WTC11 (cell line): ENCODE measurements around the gene GJA4. TPM values are rescaled to one million over a fixed set of nuclear protein-coding genes. Genes with fewer than 3 reads are reported as not detected.

Experiments used
- ATAC-seq: fragments of 200-7000 bp; cut with Tn5 transposase; 2 replicates; pipeline ENCODE4 v1.10.0; 2021; ENCODE audit warnings: mild to moderate bottlenecking, moderate library complexity
- CTCF ChIA-PET: fragments of 300-600 bp; sonication (Branson Sonifier 250); formaldehyde crosslinking; loops from one replicate; lab custom pipeline; 2021; ENCODE audit warnings: antibody characterized with exemption; lab: Charles Lee
- POLR2A ChIA-PET: fragments of 350-600 bp; sonication (Branson Sonifier 250); formaldehyde crosslinking; loops from one replicate; lab custom pipeline; 2021; ENCODE audit warnings: antibody characterized with exemption; lab: Charles Lee
- DNase-seq: peaks from one replicate; pipeline ENCODE4 v3.0.0; 2021; ENCODE audit warnings: low spot score
- H3K27ac Mint-ChIP-seq: 2 replicates; pipeline ENCODE4 v1.8.0; 2021; ENCODE audit warnings: mixed read lengths
- H3K27me3 Mint-ChIP-seq: 2 replicates; pipeline ENCODE4 v1.8.0; 2021; ENCODE audit warnings: low read depth, mild to moderate bottlenecking, moderate library complexity, mixed read lengths
- H3K36me3 Mint-ChIP-seq: 2 replicates; pipeline ENCODE4 v1.8.0; 2021; ENCODE audit warnings: mixed read lengths
- H3K4me1 Mint-ChIP-seq: 2 replicates; pipeline ENCODE4 v1.8.0; 2022; ENCODE audit warnings: mixed read lengths
- H3K4me3 Mint-ChIP-seq: 2 replicates; pipeline ENCODE4 v1.8.0; 2021; ENCODE audit warnings: mild to moderate bottlenecking, moderate library complexity, mixed read lengths
- H3K9me3 Mint-ChIP-seq: 2 replicates; pipeline ENCODE4 v1.8.0; 2021; ENCODE audit warnings: mixed read lengths
- GRHL2 ChIP-seq: fragments of 250-450 bp; sonication (Bioruptor Pico); IDR thresholded peaks from 2 replicates; pipeline ENCODE4 v1.8.0; 2022; ENCODE audit warnings: mild to moderate bottlenecking, moderate library complexity; ENCODE audit not compliant: insufficient replicate concordance, severe bottlenecking
- GTF2I ChIP-seq: fragments of 250-450 bp; sonication (Bioruptor Pico); conservative IDR thresholded peaks from 2 replicates; pipeline ENCODE4 v1.4.0; 2021; ENCODE audit warnings: mild to moderate bottlenecking
- HMGA2 ChIP-seq: fragments of 250-450 bp; sonication (Bioruptor Pico); IDR thresholded peaks from 2 replicates; pipeline ENCODE4 v1.4.0; 2021; ENCODE audit warnings: mild to moderate bottlenecking, moderate library complexity
- JAZF1 ChIP-seq: fragments of 250-450 bp; sonication (Bioruptor Pico); IDR thresholded peaks from 2 replicates; pipeline ENCODE4 v1.9.0; 2021; ENCODE audit warnings: moderate library complexity, mild to moderate bottlenecking, inconsistent platforms
- MXD4 ChIP-seq: fragments of 250-450 bp; sonication (Bioruptor Pico); IDR thresholded peaks from 2 replicates; pipeline ENCODE4 v1.8.0; 2021; ENCODE audit warnings: mild to moderate bottlenecking, moderate library complexity, borderline replicate concordance
- NFE2L1 ChIP-seq: sonication (generic); formaldehyde crosslinking; IDR thresholded peaks from 2 replicates; pipeline ENCODE4 v1.8.1; 2023; ENCODE audit warnings: missing genetic modification reagents
- NR3C1 ChIP-seq: sonication (generic); formaldehyde crosslinking; conservative IDR thresholded peaks from 2 replicates; pipeline ENCODE4 v1.8.1; 2023; ENCODE audit warnings: low read depth, mild to moderate bottlenecking, missing genetic modification reagents
- OVOL2 ChIP-seq: fragments of 250-450 bp; sonication (Bioruptor Pico); IDR thresholded peaks from 2 replicates; pipeline ENCODE4 v1.9.0; 2021; ENCODE audit warnings: mild to moderate bottlenecking, borderline replicate concordance
- PRRX2 ChIP-seq: fragments of 250-450 bp; sonication (Bioruptor Pico); IDR thresholded peaks from 2 replicates; pipeline ENCODE4 v1.8.0; 2021; ENCODE audit warnings: mild to moderate bottlenecking
- TCF7 ChIP-seq: sonication (generic); formaldehyde crosslinking; IDR thresholded peaks from 2 replicates; pipeline ENCODE4 v1.8.0; 2022; ENCODE audit warnings: mild to moderate bottlenecking, low read depth, missing genetic modification reagents, moderate library complexity
- TEAD1 ChIP-seq: sonication (generic); formaldehyde crosslinking; IDR thresholded peaks from 2 replicates; pipeline ENCODE4 v1.8.0; 2022; ENCODE audit warnings: mild to moderate bottlenecking, missing genetic modification reagents
- TEAD4 ChIP-seq: sonication (generic); formaldehyde crosslinking; IDR thresholded peaks from 2 replicates; pipeline ENCODE4 v1.8.0; 2022; ENCODE audit warnings: mild to moderate bottlenecking, missing genetic modification reagents
- ZBTB21 ChIP-seq: sonication (generic); formaldehyde crosslinking; IDR thresholded peaks from 2 replicates; pipeline ENCODE4 v1.8.1; 2023; ENCODE audit warnings: mild to moderate bottlenecking, missing genetic modification reagents, borderline replicate concordance
- ZNF138 ChIP-seq: sonication (generic); formaldehyde crosslinking; conservative IDR thresholded peaks from 2 replicates; pipeline ENCODE4 v1.8.1; 2022; ENCODE audit warnings: mild to moderate bottlenecking, moderate library complexity, missing genetic modification reagents
- ZNF219 ChIP-seq: sonication (generic); formaldehyde crosslinking; IDR thresholded peaks from 2 replicates; pipeline ENCODE4 v1.8.0; 2023; ENCODE audit warnings: missing genetic modification reagents, mild to moderate bottlenecking, borderline replicate concordance
- ZNF232 ChIP-seq: sonication (generic); formaldehyde crosslinking; IDR thresholded peaks from 2 replicates; pipeline ENCODE4 v1.8.0; 2022; ENCODE audit warnings: mild to moderate bottlenecking, missing genetic modification reagents
- ZNF263 ChIP-seq: sonication (generic); formaldehyde crosslinking; IDR thresholded peaks from 2 replicates; pipeline ENCODE4 v1.8.1; 2022; ENCODE audit warnings: low read depth, mild to moderate bottlenecking, moderate library complexity, missing genetic modification reagents
- total RNA-seq: library from RNA; stranded (reverse); gene quantifications from 3 replicates; pipeline ENCODE4 v1.2.3, GENCODE V29; 2021
- TF ChIP-seq, protein P1 (sequence below): sonication (generic); formaldehyde crosslinking; IDR thresholded peaks from 2 replicates; pipeline ENCODE4 v1.8.0; 2023; ENCODE audit warnings: mild to moderate bottlenecking, missing genetic modification reagents
- TF ChIP-seq, protein P2 (sequence below): sonication (generic); formaldehyde crosslinking; IDR thresholded peaks from 2 replicates; pipeline ENCODE4 v1.8.1; 2023; ENCODE audit warnings: mild to moderate bottlenecking, missing genetic modification reagents
- TF ChIP-seq, protein P3 (sequence below): sonication (generic); formaldehyde crosslinking; IDR thresholded peaks from 2 replicates; pipeline ENCODE4 v1.8.0; 2023; ENCODE audit warnings: missing genetic modification reagents, mild to moderate bottlenecking, borderline replicate concordance
- TF ChIP-seq, protein P4 (sequence below): sonication (generic); formaldehyde crosslinking; IDR thresholded peaks from 2 replicates; pipeline ENCODE4 v1.8.1; 2023; ENCODE audit warnings: mild to moderate bottlenecking, missing genetic modification reagents, borderline replicate concordance

GJA4 gene
- total RNA-seq, 1 experiment from 2014 or later, result 1.0 TPM

DNA sequence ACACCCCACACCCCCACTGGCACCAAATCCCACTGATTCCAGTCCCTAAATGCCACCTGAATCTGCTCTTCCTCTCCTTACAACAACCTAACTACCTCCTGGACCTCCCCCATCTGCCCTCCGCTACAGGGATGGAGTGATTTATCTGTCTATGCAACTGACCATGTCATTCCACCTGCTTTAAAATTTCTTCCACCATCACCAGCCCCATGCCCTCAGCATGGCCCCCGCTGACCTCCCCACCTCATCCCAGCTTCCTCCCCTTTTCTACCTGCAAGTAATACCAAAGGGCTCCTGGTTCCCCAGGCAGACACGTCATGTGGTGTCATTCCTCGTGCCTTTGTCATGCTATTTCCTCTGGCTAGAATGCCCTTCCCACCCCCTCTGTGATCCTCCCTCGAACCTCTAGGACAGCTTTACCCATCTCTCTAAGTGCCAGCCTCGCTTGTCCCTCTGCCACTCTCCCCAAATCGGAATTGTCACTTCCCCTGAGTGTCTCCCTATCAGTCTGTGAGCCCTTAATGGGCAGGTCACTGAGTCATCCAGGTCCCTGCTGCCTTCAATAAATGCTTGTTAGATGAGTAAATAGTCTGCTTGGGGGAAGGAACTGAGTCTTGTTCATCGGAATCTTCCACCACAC, 29.5 kb upstream of the GJA4 start:
- ChIA-PET CTCF (interaction anchor here (1.1 kb wide), 1 partner anchor 23 kb away, joined by 3 read pairs; no protein-coding TSS in a partner anchor), POLR2A (no interaction called here)
- Mint-ChIP-seq H3K4me1 (peaks cover 19% of the 10 kb centered on the region), H3K27ac (no peak overlapping the region), H3K9me3 (peaks cover 3% of the 10 kb centered on the region; the same call in 1 of the 2 replicates), H3K4me3 (no peak overlapping the region), H3K27me3 (peaks cover 3% of the 10 kb centered on the region; the same call in 1 of the 2 replicates), H3K36me3 (no peaks in the 10 kb centered on the region; the same call in 1 of the 2 replicates)
- DNase-seq (no peak), ATAC-seq (peak; percentile 67)
- TF ChIP-seq TCF7 (CRISPR knock-in tag), result no peak
- TF ChIP-seq, protein P1, sequence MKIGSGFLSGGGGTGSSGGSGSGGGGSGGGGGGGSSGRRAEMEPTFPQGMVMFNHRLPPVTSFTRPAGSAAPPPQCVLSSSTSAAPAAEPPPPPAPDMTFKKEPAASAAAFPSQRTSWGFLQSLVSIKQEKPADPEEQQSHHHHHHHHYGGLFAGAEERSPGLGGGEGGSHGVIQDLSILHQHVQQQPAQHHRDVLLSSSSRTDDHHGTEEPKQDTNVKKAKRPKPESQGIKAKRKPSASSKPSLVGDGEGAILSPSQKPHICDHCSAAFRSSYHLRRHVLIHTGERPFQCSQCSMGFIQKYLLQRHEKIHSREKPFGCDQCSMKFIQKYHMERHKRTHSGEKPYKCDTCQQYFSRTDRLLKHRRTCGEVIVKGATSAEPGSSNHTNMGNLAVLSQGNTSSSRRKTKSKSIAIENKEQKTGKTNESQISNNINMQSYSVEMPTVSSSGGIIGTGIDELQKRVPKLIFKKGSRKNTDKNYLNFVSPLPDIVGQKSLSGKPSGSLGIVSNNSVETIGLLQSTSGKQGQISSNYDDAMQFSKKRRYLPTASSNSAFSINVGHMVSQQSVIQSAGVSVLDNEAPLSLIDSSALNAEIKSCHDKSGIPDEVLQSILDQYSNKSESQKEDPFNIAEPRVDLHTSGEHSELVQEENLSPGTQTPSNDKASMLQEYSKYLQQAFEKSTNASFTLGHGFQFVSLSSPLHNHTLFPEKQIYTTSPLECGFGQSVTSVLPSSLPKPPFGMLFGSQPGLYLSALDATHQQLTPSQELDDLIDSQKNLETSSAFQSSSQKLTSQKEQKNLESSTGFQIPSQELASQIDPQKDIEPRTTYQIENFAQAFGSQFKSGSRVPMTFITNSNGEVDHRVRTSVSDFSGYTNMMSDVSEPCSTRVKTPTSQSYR (CRISPR knock-in tag), result no peak

DNA sequence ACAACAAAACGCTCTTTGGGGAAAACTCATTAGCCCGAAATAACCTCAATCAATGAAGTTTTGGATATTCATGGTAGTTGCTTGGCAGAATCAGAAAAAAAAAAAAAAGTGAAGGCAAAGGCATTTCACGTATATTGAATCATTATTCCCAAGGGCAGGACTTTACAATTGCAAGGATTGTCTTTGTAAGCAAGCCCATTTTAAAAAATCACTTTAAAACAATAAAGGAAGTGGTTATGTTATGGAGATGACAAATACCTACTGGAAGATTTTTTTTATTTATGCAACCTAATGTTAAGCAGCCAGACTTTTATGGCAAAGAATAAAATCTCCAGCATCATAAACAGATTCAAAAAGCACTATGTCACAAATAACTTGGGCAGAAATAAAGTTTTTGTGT, 23.9 kb upstream of the GJA4 start:
- CTCF ChIA-PET, result no interaction called here
- Mint-ChIP-seq H3K36me3 (no peaks in the 10 kb centered on the region), H3K4me1 (no peaks in the 10 kb centered on the region), H3K27me3 (peaks cover 3% of the 10 kb centered on the region; the same call in 1 of the 2 replicates), H3K27ac (no peak overlapping the region), H3K4me3 (no peak overlapping the region), H3K9me3 (peaks cover under 1% of the 10 kb centered on the region; the same call in 1 of the 2 replicates)
- TF ChIP-seq HMGA2, result no peak
- TF ChIP-seq ZBTB21 (CRISPR knock-in tag), result no peak
- no peak for TF ChIP-seq PRRX2 (CRISPR knock-in tag)
- no peak for TF ChIP-seq GTF2I
- no peak for TF ChIP-seq JAZF1 (CRISPR knock-in tag)
- TF ChIP-seq, protein P2, sequence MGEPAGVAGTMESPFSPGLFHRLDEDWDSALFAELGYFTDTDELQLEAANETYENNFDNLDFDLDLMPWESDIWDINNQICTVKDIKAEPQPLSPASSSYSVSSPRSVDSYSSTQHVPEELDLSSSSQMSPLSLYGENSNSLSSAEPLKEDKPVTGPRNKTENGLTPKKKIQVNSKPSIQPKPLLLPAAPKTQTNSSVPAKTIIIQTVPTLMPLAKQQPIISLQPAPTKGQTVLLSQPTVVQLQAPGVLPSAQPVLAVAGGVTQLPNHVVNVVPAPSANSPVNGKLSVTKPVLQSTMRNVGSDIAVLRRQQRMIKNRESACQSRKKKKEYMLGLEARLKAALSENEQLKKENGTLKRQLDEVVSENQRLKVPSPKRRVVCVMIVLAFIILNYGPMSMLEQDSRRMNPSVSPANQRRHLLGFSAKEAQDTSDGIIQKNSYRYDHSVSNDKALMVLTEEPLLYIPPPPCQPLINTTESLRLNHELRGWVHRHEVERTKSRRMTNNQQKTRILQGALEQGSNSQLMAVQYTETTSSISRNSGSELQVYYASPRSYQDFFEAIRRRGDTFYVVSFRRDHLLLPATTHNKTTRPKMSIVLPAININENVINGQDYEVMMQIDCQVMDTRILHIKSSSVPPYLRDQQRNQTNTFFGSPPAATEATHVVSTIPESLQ, result no peak
- no peak for TF ChIP-seq ZNF263 (CRISPR knock-in tag)
- TF ChIP-seq GRHL2 (CRISPR knock-in tag), result no peak
- TF ChIP-seq, protein P3, sequence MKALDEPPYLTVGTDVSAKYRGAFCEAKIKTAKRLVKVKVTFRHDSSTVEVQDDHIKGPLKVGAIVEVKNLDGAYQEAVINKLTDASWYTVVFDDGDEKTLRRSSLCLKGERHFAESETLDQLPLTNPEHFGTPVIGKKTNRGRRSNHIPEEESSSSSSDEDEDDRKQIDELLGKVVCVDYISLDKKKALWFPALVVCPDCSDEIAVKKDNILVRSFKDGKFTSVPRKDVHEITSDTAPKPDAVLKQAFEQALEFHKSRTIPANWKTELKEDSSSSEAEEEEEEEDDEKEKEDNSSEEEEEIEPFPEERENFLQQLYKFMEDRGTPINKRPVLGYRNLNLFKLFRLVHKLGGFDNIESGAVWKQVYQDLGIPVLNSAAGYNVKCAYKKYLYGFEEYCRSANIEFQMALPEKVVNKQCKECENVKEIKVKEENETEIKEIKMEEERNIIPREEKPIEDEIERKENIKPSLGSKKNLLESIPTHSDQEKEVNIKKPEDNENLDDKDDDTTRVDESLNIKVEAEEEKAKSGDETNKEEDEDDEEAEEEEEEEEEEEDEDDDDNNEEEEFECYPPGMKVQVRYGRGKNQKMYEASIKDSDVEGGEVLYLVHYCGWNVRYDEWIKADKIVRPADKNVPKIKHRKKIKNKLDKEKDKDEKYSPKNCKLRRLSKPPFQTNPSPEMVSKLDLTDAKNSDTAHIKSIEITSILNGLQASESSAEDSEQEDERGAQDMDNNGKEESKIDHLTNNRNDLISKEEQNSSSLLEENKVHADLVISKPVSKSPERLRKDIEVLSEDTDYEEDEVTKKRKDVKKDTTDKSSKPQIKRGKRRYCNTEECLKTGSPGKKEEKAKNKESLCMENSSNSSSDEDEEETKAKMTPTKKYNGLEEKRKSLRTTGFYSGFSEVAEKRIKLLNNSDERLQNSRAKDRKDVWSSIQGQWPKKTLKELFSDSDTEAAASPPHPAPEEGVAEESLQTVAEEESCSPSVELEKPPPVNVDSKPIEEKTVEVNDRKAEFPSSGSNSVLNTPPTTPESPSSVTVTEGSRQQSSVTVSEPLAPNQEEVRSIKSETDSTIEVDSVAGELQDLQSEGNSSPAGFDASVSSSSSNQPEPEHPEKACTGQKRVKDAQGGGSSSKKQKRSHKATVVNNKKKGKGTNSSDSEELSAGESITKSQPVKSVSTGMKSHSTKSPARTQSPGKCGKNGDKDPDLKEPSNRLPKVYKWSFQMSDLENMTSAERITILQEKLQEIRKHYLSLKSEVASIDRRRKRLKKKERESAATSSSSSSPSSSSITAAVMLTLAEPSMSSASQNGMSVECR (CRISPR knock-in tag), result no peak
- TF ChIP-seq NR3C1 (CRISPR knock-in tag), result no peak
- no peak for TF ChIP-seq NFE2L1 (CRISPR knock-in tag)
- TF ChIP-seq, protein P4, sequence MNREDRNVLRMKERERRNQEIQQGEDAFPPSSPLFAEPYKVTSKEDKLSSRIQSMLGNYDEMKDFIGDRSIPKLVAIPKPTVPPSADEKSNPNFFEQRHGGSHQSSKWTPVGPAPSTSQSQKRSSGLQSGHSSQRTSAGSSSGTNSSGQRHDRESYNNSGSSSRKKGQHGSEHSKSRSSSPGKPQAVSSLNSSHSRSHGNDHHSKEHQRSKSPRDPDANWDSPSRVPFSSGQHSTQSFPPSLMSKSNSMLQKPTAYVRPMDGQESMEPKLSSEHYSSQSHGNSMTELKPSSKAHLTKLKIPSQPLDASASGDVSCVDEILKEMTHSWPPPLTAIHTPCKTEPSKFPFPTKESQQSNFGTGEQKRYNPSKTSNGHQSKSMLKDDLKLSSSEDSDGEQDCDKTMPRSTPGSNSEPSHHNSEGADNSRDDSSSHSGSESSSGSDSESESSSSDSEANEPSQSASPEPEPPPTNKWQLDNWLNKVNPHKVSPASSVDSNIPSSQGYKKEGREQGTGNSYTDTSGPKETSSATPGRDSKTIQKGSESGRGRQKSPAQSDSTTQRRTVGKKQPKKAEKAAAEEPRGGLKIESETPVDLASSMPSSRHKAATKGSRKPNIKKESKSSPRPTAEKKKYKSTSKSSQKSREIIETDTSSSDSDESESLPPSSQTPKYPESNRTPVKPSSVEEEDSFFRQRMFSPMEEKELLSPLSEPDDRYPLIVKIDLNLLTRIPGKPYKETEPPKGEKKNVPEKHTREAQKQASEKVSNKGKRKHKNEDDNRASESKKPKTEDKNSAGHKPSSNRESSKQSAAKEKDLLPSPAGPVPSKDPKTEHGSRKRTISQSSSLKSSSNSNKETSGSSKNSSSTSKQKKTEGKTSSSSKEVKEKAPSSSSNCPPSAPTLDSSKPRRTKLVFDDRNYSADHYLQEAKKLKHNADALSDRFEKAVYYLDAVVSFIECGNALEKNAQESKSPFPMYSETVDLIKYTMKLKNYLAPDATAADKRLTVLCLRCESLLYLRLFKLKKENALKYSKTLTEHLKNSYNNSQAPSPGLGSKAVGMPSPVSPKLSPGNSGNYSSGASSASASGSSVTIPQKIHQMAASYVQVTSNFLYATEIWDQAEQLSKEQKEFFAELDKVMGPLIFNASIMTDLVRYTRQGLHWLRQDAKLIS (CRISPR knock-in tag), result no peak
- TF ChIP-seq TCF7 (CRISPR knock-in tag), result no peak
- TF ChIP-seq ZNF219, result no peak
- TF ChIP-seq MXD4 (CRISPR knock-in tag), result no peak
- TF ChIP-seq ZNF232 (CRISPR knock-in tag), result no peak
- no peak for TF ChIP-seq TEAD1 (CRISPR knock-in tag)
- no peak for TF ChIP-seq TEAD4
- TF ChIP-seq ZNF138 (CRISPR knock-in tag), result no peak
- no peak for TF ChIP-seq OVOL2 (CRISPR knock-in tag)
- no peak for ATAC-seq
- POLR2A ChIA-PET, result no interaction called here
- no peak for DNase-seq
